Gastrocnemius medialis (tissue), 4 donors: Measurements from ENCODE around the gene FBLN2.

Experiments used
- POLR2A ChIP-seq, 2 donors: fragments of 450-650 bp; IDR thresholded peaks; one replicate each; pipeline ENCODE4 v1.6.1; 2017; ENCODE audit warnings: antibody characterized with exemption in 2 of 2, mild to moderate bottlenecking in 2 of 2, moderate library complexity in 2 of 2
- TF ChIP-seq, protein P1 (sequence below), 5 experiments: fragments of 450-650 bp in 3 of 5; fragments of 200-600 bp in 2 of 5; sonication (generic) in 2 of 5; IDR thresholded peaks in 4 of 5; conservative IDR thresholded peaks in 1 of 5; 1 replicate in 4 of 5; 2 replicates in 1 of 5; pipeline ENCODE4 v1.5.1; 2016 to 2019; ENCODE audit warnings: antibody characterized with exemption in 5 of 5, mild to moderate bottlenecking in 3 of 5, moderate library complexity in 3 of 5

DNA sequence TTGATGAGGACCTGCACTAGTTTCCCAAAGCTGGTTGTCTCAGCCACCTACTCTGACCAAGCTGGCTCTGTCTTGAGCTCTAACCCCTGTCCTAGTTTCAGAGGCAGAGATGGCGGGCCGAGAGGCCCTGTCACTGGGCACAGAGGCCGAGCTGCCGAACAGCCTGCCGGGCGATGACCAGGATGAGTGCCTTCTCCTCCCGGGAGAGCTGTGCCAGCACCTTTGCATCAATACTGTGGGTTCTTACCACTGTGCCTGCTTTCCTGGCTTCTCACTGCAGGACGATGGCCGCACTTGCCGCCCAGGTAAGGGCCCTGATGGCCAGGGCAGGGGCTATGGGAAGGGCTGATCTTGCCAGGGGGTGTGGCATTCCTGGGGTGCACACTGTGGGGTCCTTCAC lies 69.1 kb downstream of the FBLN2 start:
- TF ChIP-seq, protein P1, sequence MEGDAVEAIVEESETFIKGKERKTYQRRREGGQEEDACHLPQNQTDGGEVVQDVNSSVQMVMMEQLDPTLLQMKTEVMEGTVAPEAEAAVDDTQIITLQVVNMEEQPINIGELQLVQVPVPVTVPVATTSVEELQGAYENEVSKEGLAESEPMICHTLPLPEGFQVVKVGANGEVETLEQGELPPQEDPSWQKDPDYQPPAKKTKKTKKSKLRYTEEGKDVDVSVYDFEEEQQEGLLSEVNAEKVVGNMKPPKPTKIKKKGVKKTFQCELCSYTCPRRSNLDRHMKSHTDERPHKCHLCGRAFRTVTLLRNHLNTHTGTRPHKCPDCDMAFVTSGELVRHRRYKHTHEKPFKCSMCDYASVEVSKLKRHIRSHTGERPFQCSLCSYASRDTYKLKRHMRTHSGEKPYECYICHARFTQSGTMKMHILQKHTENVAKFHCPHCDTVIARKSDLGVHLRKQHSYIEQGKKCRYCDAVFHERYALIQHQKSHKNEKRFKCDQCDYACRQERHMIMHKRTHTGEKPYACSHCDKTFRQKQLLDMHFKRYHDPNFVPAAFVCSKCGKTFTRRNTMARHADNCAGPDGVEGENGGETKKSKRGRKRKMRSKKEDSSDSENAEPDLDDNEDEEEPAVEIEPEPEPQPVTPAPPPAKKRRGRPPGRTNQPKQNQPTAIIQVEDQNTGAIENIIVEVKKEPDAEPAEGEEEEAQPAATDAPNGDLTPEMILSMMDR (IDR thresholded peaks at IDR 0.05 in 4 of 5, conservative IDR thresholded peaks at IDR 0.05 in 1 of 5), result no peak
- no peak for TF ChIP-seq POLR2A (IDR thresholded peaks at IDR 0.05)
